ENCODE results near the gene CDK5. TPM values are rescaled to one million over a fixed set of nuclear protein-coding genes. Genes with fewer than 3 reads are reported as not detected.
A peak's percentile ranks its signal among the peaks of the same experiment; 100 is the strongest.

The CDK5 gene
- total and polyA plus RNA-seq, 2 of the 13 experiments (the other 11 are each of a cell fraction or from before 2014, with no cell fraction given): 16.4 to 21.3 TPM

GRCh38 chr7:151012911-151013347, 44.8 kb downstream of the CDK5 start (continued):
- TF ChIP-seq STAG1 (CRISPR knock-in tag; IDR thresholded peaks at IDR 0.05) (peak; percentile 41), ZNF780A (CRISPR knock-in tag; IDR thresholded peaks at IDR 0.05) (no peak), ZNF512 (CRISPR knock-in tag; IDR thresholded peaks at IDR 0.05) (no peak), TFAP4 (IDR thresholded peaks at IDR 0.05; ENCODE audit: borderline replicate concordance, low read depth) (no peak), CTCF (CRISPR knock-in tag; IDR thresholded peaks at IDR 0.05) (peak; percentile 64), HNRNPLL (IDR thresholded peaks at IDR 0.05; ENCODE audit: low read depth, low read length, poor library complexity, severe bottlenecking) (peak; percentile 25), ASH2L (IDR thresholded peaks at IDR 0.05; ENCODE audit: insufficient read length, low read depth, low read length) (peak; percentile 3), ZFP36L1 (CRISPR knock-in tag; IDR thresholded peaks at IDR 0.05) (0 out of 2 replicates have a peak, but pooled peaks have one; percentile 49), MZF1 (CRISPR knock-in tag; IDR thresholded peaks at IDR 0.05; ENCODE audit: borderline replicate concordance) (no peak), ZBTB33 (CRISPR knock-in tag; IDR thresholded peaks at IDR 0.05) (peak; percentile 44; the same call in 1 of the 2 replicates), ZNF766 (CRISPR knock-in tag; IDR thresholded peaks at IDR 0.05; ENCODE audit: borderline replicate concordance) (0 out of 2 replicates have a peak, but pooled peaks have one; percentile 8)

All from HepG2 (cell line).